Lower leg skin (tissue), 3 donors: ENCODE measurements around the gene CALD1.

Source experiments
- CTCF ChIP-seq, 3 donors: fragments of 450-650 bp; IDR thresholded peaks; one replicate each; pipeline ENCODE4 v1.5.1; 2016; ENCODE audit warnings: antibody characterized with exemption in 3 of 3, mild to moderate bottlenecking in 3 of 3, moderate library complexity in 2 of 3
- POLR2A ChIP-seq, 2 donors: fragments of 450-650 bp; IDR thresholded peaks; one replicate each; pipeline ENCODE4 v1.6.1; 2016 to 2017; ENCODE audit warnings: antibody characterized with exemption in 2 of 2, mild to moderate bottlenecking in 1 of 2, moderate library complexity in 1 of 2

- TF ChIP-seq CTCF (IDR thresholded peaks at IDR 0.05) (no peak), POLR2A (IDR thresholded peaks at IDR 0.05) (no peak)
Observed at GRCh38 chr7:134986363-134987251, 207.2 kb downstream of the CALD1 start, which contains the start of gene AGBL3.
